Measurements from ENCODE around the gene TMEM120A.

The TMEM120A gene

GRCh38 chr7:75971309-75971960, 23.0 kb downstream of the TMEM120A start:
- Histone ChIP-seq H3K27ac (ENCODE audit: low read depth, low read length, poor library complexity, severe bottlenecking) (no peak overlapping the region), H3K9me3 (ENCODE audit: low read length) (no peaks in the 10 kb centered on the region), H3K4me3 (ENCODE audit: low read depth, low read length, poor library complexity, severe bottlenecking) (no peak overlapping the region), H3K9ac (ENCODE audit: low read length) (no peak overlapping the region), H2AFZ (ENCODE audit: low read length) (no peak overlapping the region), H3K79me2 (ENCODE audit: insufficient read depth, low read length) (no peaks in the 10 kb centered on the region), H4K20me1 (ENCODE audit: insufficient read depth, low read length) (no peaks in the 10 kb centered on the region), H3K4me2 (ENCODE audit: low read length) (no peak overlapping the region), H3K36me3 (ENCODE audit: insufficient read depth, low read length) (peaks cover 10% of the 10 kb centered on the region; the same call in 1 of the 2 replicates), H3K9me2 (ENCODE audit: low read depth, low read length) (no peaks in the 10 kb centered on the region), H3K4me1 (ENCODE audit: insufficient read depth, low read length, severe bottlenecking) (no peaks in the 10 kb centered on the region), H3K27me3 (ENCODE audit: insufficient read depth, low read length) (no peaks in the 10 kb centered on the region), H3F3A (ENCODE audit: insufficient read depth, low read length) (no peaks in the 10 kb centered on the region)
- TF ChIP-seq EZH2 (IDR thresholded peaks at IDR 0.05; ENCODE audit: borderline replicate concordance, low read length) (no peak), CTCF (IDR thresholded peaks at IDR 0.05; ENCODE audit: low read length) (no peak)

- H3K9me3 ChIP-seq (ENCODE audit: low read length), result no peaks in the 10 kb centered on the region
- no peak overlapping the region for H3K27ac ChIP-seq (ENCODE audit: low read depth, low read length, poor library complexity, severe bottlenecking)
- H3K36me3 ChIP-seq (ENCODE audit: insufficient read depth, low read length), result peaks cover 10% of the 10 kb centered on the region; the same call in 1 of the 2 replicates
- H3K79me2 ChIP-seq (ENCODE audit: insufficient read depth, low read length), result no peaks in the 10 kb centered on the region
- H4K20me1 ChIP-seq (ENCODE audit: insufficient read depth, low read length), result no peaks in the 10 kb centered on the region
- H2AFZ ChIP-seq (ENCODE audit: low read length), result no peak overlapping the region
- no peak for TF ChIP-seq EZH2 (IDR thresholded peaks at IDR 0.05; ENCODE audit: borderline replicate concordance, low read length)
- TF ChIP-seq CTCF (IDR thresholded peaks at IDR 0.05; ENCODE audit: low read length), result no peak
- H3K4me1 ChIP-seq (ENCODE audit: insufficient read depth, low read length, severe bottlenecking), result no peaks in the 10 kb centered on the region
- H3K9me2 ChIP-seq (ENCODE audit: low read depth, low read length), result no peaks in the 10 kb centered on the region
- no peaks in the 10 kb centered on the region for H3K27me3 ChIP-seq (ENCODE audit: insufficient read depth, low read length)
- no peaks in the 10 kb centered on the region for H3F3A ChIP-seq (ENCODE audit: insufficient read depth, low read length)
- H3K4me3 ChIP-seq (ENCODE audit: low read depth, low read length, poor library complexity, severe bottlenecking), result no peak overlapping the region
- H3K4me2 ChIP-seq (ENCODE audit: low read length), result no peak overlapping the region
- no peak overlapping the region for H3K9ac ChIP-seq (ENCODE audit: low read length)
Measured at GRCh38 chr7:75969704-75970498, 24.5 kb downstream of the TMEM120A start.

- TF ChIP-seq EZH2 (IDR thresholded peaks at IDR 0.05; ENCODE audit: borderline replicate concordance, low read length), result no peak
- TF ChIP-seq CTCF (IDR thresholded peaks at IDR 0.05; ENCODE audit: low read length), result no peak
- no peak overlapping the region for H2AFZ ChIP-seq (ENCODE audit: low read length)
- H3K9me3 ChIP-seq (ENCODE audit: low read length), result no peaks in the 10 kb centered on the region
- no peak overlapping the region for H3K4me3 ChIP-seq (ENCODE audit: low read depth, low read length, poor library complexity, severe bottlenecking)
- H3F3A ChIP-seq (ENCODE audit: insufficient read depth, low read length), result no peaks in the 10 kb centered on the region
- H3K4me2 ChIP-seq (ENCODE audit: low read length), result no peak overlapping the region
- no peak overlapping the region for H3K9ac ChIP-seq (ENCODE audit: low read length)
- no peak overlapping the region for H3K27ac ChIP-seq (ENCODE audit: low read depth, low read length, poor library complexity, severe bottlenecking)
- H3K36me3 ChIP-seq (ENCODE audit: insufficient read depth, low read length), result peaks cover 9% of the 10 kb centered on the region; the same call in 1 of the 2 replicates
- H3K79me2 ChIP-seq (ENCODE audit: insufficient read depth, low read length), result no peaks in the 10 kb centered on the region
- H4K20me1 ChIP-seq (ENCODE audit: insufficient read depth, low read length), result no peaks in the 10 kb centered on the region
- no peaks in the 10 kb centered on the region for H3K27me3 ChIP-seq (ENCODE audit: insufficient read depth, low read length)
- H3K4me1 ChIP-seq (ENCODE audit: insufficient read depth, low read length, severe bottlenecking), result no peaks in the 10 kb centered on the region
- H3K9me2 ChIP-seq (ENCODE audit: low read depth, low read length), result no peaks in the 10 kb centered on the region
Measured at GRCh38 chr7:75969182-75969581, 25.2 kb downstream of the TMEM120A start.

Measured in OCI-LY1 (cell line).